Tibial artery (tissue), 4 donors: ENCODE results near the gene MED25.

Experiments
- DNase-seq, 2 donors: peaks; one replicate each; pipeline ENCODE4 v3.0.0-alpha.2; 2019
- H3K27ac ChIP-seq, 2 donors: fragments of 200-600 bp; sonication (generic) in 1 of 2; 1 replicate in 1 of 2; 2 replicates in 1 of 2; pipeline ENCODE4 v1.5.1; 2018 to 2019; ENCODE audit warnings: mild to moderate bottlenecking in 1 of 2
- H3K27me3 ChIP-seq, 2 donors: fragments of 200-600 bp; sonication (generic) in 1 of 2; one replicate each; pipeline versions ENCODE4 v1.5.1 to v1.6.0; 2016 to 2019
- H3K36me3 ChIP-seq, 3 donors: fragments of 200-600 bp; sonication (generic) in 2 of 3; one replicate each; pipeline ENCODE4 v1.5.1; 2016 to 2019; ENCODE audit warnings: mild to moderate bottlenecking in 2 of 3
- H3K4me1 ChIP-seq, 4 donors: fragments of 200-600 bp; sonication (generic) in 2 of 4; 1 replicate in 3 of 4; 2 replicates in 1 of 4; pipeline ENCODE4 v1.5.1; 2016 to 2019
- H3K4me3 ChIP-seq, 2 donors: fragments of 200-600 bp; sonication (generic) in 1 of 2; 1 replicate in 1 of 2; 2 replicates in 1 of 2; pipeline ENCODE4 v1.5.1; 2018 to 2019; ENCODE audit warnings: mild to moderate bottlenecking in 2 of 2
- H3K9me3 ChIP-seq, 3 donors: fragments of 200-600 bp; sonication (generic) in 1 of 3; one replicate each; pipeline ENCODE4 v1.5.1; 2016 to 2019
- CTCF ChIP-seq, 2 experiments: fragments of 200-600 bp in 1 of 2; fragments of 450-650 bp in 1 of 2; IDR thresholded peaks; one replicate each; pipeline ENCODE4 v1.5.1; 2017 to 2019; ENCODE audit warnings: antibody characterized with exemption in 2 of 2, mild to moderate bottlenecking in 1 of 2, moderate library complexity in 1 of 2
- intact Hi-C: fragments of 100-400 bp; cut with DNase I; formaldehyde crosslinking; loops from one replicate; pipeline ENCODE4 v1.15.0; 2023; ENCODE audit warnings: low total_unique reads

The MED25 gene

GRCh38 chr19:49791776-49792445, 26.2 kb upstream of the MED25 start:
- Histone ChIP-seq H3K4me3 (no peak overlapping the region), H3K9me3 (no peaks in the 10 kb centered on the region), H3K36me3 (peaks cover 52 to 98% (median 83%) of the 10 kb centered on the region in 3 donors), H3K27me3 (no peaks in the 10 kb centered on the region), H3K4me1 (no peaks in the 10 kb centered on the region), H3K27ac (no peak overlapping the region)
- no peak for TF ChIP-seq CTCF (IDR thresholded peaks at IDR 0.05)
- intact Hi-C loops = no loop called here
- DNase-seq = no peak

- Histone ChIP-seq H3K9me3 (no peaks in the 10 kb centered on the region), H3K4me3 (no peak overlapping the region), H3K27me3 (no peaks in the 10 kb centered on the region), H3K4me1 (no peaks in the 10 kb centered on the region), H3K36me3 (peaks cover 53 to 100% (median 87%) of the 10 kb centered on the region in 3 donors), H3K27ac (no peak overlapping the region)
- DNase-seq = peak in 1 of 2 donors; percentile 57
- TF ChIP-seq CTCF (IDR thresholded peaks at IDR 0.05) = no peak
- intact Hi-C loops = no loop called here
Observed at GRCh38 chr19:49792829-49793560, 25.1 kb upstream of the MED25 start.

- no peak overlapping the region for H3K4me3 ChIP-seq
- intact Hi-C loops = no loop called here
- H3K4me1 ChIP-seq = no peaks in the 10 kb centered on the region
- no peak for TF ChIP-seq CTCF (IDR thresholded peaks at IDR 0.05)
- H3K36me3 ChIP-seq = peaks cover 55 to 100% (median 87%) of the 10 kb centered on the region in 3 donors
- no peak for DNase-seq
- no peaks in the 10 kb centered on the region for H3K9me3 ChIP-seq
- no peaks in the 10 kb centered on the region for H3K27me3 ChIP-seq
- H3K27ac ChIP-seq = no peak overlapping the region
Observed at GRCh38 chr19:49793561-49793840, 24.6 kb upstream of the MED25 start.

GRCh38 chr19:49795615-49796014, 22.5 kb upstream of the MED25 start:
- Histone ChIP-seq H3K27ac (no peak overlapping the region), H3K9me3 (no peaks in the 10 kb centered on the region), H3K4me1 (no peaks in the 10 kb centered on the region), H3K27me3 (no peaks in the 10 kb centered on the region), H3K36me3 (peaks cover 71 to 100% (median 90%) of the 10 kb centered on the region in 3 donors), H3K4me3 (no peak overlapping the region)
- intact Hi-C loops = no loop called here
- no peak for DNase-seq
- no peak for TF ChIP-seq CTCF (IDR thresholded peaks at IDR 0.05)

GRCh38 chr19:49798574-49798973, 19.5 kb upstream of the MED25 start:
- no peak for DNase-seq
- Histone ChIP-seq H3K27ac (no peak overlapping the region), H3K4me3 (no peak overlapping the region), H3K36me3 (peaks cover 56 to 100% (median 80%) of the 10 kb centered on the region in 3 donors), H3K27me3 (no peaks in the 10 kb centered on the region), H3K4me1 (peaks cover 0 to 17% (median 9%) of the 10 kb centered on the region in 4 donors), H3K9me3 (no peaks in the 10 kb centered on the region)
- intact Hi-C loops = no loop called here
- no peak for TF ChIP-seq CTCF (IDR thresholded peaks at IDR 0.05)
